Vagina (tissue), 2 donors: Measurements from ENCODE around the gene KRT5.

Experiments
- CTCF ChIP-seq, 3 experiments: fragments of 450-650 bp in 2 of 3; fragments of 200-600 bp in 1 of 3; sonication (generic) in 1 of 3; IDR thresholded peaks; one replicate each; pipeline ENCODE4 v1.5.1; 2017 to 2019; ENCODE audit warnings: antibody characterized with exemption in 3 of 3, mild to moderate bottlenecking in 2 of 3, moderate library complexity in 2 of 3
- POLR2A ChIP-seq, 2 donors: fragments of 450-650 bp; IDR thresholded peaks; one replicate each; pipeline ENCODE4 v1.6.1; 2017; ENCODE audit warnings: antibody characterized with exemption in 2 of 2, mild to moderate bottlenecking in 2 of 2, moderate library complexity in 2 of 2

- TF ChIP-seq POLR2A (IDR thresholded peaks at IDR 0.05) (no peak), CTCF (IDR thresholded peaks at IDR 0.05) (no peak)
These were observed 19.1 kb upstream of the KRT5 start for GRCh38 chr12:52539083-52539820.
